Measurements from ENCODE around the gene NRXN2.

Gene NRXN2

GRCh38 chr11:64690235-64690634 is 32.8 kb downstream of the NRXN2 start:
- no peak overlapping the region for H3K4me3 ChIP-seq (replicated peaks; ENCODE audit: low read depth, low read length)
- no peak for DNase-seq (ENCODE audit: low read depth)
- no peak for TF ChIP-seq CTCF (IDR thresholded peaks at IDR 0.05; ENCODE audit: low read length, missing control alignments)

GRCh38 chr11:64688534-64688982 is 34.4 kb downstream of the NRXN2 start:
- H3K4me3 ChIP-seq (replicated peaks; ENCODE audit: low read depth, low read length) = peak overlapping the region; percentile 46
- TF ChIP-seq CTCF (IDR thresholded peaks at IDR 0.05; ENCODE audit: low read length, missing control alignments) = peak; percentile 76
- peak; percentile 85 for DNase-seq (ENCODE audit: low read depth)

DNA sequence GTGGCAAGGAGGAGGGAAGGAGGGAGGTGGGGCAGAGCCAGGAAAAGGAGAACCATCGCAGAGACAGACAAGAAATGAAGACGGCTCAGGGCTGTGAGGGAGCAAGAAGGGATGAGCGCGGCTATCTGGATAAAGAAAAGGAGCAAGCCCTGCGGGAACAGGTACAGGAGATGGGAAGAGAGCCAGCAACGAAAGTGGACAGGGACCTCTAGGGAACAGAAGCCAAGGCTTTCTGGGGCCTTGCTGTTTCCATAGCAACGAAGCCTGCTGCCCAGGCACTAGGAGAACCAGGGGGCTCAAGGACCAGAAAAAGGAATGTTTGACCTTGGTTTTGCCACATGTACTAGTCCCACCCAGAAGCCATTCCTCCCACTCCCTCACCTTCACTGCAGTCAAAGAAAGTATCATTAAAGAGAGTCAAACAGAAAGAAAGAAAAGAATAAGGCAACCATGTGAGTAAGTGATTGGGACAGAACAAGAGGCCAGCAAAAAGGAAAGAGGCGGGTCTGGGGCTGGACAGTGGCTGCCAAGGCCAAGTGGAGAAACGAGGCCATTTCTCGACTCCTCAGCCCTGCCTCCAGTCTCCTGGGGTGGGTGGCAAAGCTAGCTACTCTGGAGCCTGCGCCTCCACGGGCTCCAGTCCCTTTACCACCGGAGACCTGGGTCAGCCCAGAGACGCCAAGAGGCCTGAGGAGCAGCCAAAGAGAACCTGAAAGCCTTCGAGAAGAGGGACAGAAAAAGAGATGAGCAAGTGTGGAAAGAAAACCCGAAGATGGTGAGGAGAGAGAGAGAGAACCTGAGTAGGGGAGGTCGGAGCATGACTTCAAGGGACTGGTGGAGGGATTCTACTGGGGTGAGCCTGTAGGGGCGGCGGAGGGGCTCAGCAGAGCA is 35.1 kb downstream of the NRXN2 start:
- no peak overlapping the region for H3K4me3 ChIP-seq (replicated peaks; ENCODE audit: low read depth, low read length)
- TF ChIP-seq CTCF (IDR thresholded peaks at IDR 0.05; ENCODE audit: low read length, missing control alignments) = no peak
- DNase-seq (ENCODE audit: low read depth) = peak; percentile 4

DNA sequence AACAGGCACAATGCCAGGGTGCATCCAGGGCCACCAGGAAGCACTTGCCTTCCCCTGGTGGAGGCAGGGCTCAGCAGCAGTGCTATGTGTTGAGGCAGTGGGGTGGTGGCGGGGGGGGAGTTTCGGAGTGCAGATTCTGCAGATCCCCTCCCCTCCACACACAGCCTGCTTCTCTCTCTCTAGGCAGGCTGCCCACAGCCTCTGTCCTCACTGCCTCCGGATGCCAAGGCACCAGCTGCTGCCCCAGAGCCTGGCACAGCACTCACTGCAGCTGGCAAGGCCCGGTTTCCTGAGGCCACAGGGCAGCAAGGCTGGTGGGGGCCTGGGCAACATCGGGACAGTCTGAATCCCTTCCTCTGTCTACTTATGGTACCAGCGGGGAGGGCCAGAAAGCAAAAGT is 35.8 kb downstream of the NRXN2 start:
- no peak overlapping the region for H3K4me3 ChIP-seq (replicated peaks; ENCODE audit: low read depth, low read length)
- DNase-seq (ENCODE audit: low read depth) = no peak
- TF ChIP-seq CTCF (IDR thresholded peaks at IDR 0.05; ENCODE audit: low read length, missing control alignments) = no peak

- no peak for TF ChIP-seq CTCF (IDR thresholded peaks at IDR 0.05; ENCODE audit: low read length, missing control alignments)
- DNase-seq (ENCODE audit: low read depth) = no peak
- H3K4me3 ChIP-seq (replicated peaks; ENCODE audit: low read depth, low read length) = no peak overlapping the region
These were observed 36.4 kb downstream of the NRXN2 start for GRCh38 chr11:64686466-64687170.

- no peak for TF ChIP-seq CTCF (IDR thresholded peaks at IDR 0.05; ENCODE audit: low read length, missing control alignments)
- no peak overlapping the region for H3K4me3 ChIP-seq (replicated peaks; ENCODE audit: low read depth, low read length)
- DNase-seq (ENCODE audit: low read depth) = no peak
These were observed 37.5 kb downstream of the NRXN2 start for GRCh38 chr11:64685536-64685935.

Data from fibroblast of pulmonary artery (primary cell).